Vagina (tissue), 2 donors: ENCODE results near the gene GHR.

Source experiments
- CTCF ChIP-seq, 3 experiments: fragments of 450-650 bp in 2 of 3; fragments of 200-600 bp in 1 of 3; sonication (generic) in 1 of 3; IDR thresholded peaks; one replicate each; pipeline ENCODE4 v1.5.1; 2017 to 2019; ENCODE audit warnings: antibody characterized with exemption in 3 of 3, mild to moderate bottlenecking in 2 of 3, moderate library complexity in 2 of 3
- POLR2A ChIP-seq, 2 donors: fragments of 450-650 bp; IDR thresholded peaks; one replicate each; pipeline ENCODE4 v1.6.1; 2017; ENCODE audit warnings: antibody characterized with exemption in 2 of 2, mild to moderate bottlenecking in 2 of 2, moderate library complexity in 2 of 2
- POLR2AphosphoS5 ChIP-seq, 2 donors: sonication (generic); formaldehyde crosslinking; IDR thresholded peaks; one replicate each; pipeline ENCODE4 v1.9.0; 2017; ENCODE audit warnings: antibody characterized with exemption in 2 of 2, mild to moderate bottlenecking in 2 of 2, low read depth in 1 of 2; ENCODE audit not compliant: insufficient read depth in 1 of 2

DNA sequence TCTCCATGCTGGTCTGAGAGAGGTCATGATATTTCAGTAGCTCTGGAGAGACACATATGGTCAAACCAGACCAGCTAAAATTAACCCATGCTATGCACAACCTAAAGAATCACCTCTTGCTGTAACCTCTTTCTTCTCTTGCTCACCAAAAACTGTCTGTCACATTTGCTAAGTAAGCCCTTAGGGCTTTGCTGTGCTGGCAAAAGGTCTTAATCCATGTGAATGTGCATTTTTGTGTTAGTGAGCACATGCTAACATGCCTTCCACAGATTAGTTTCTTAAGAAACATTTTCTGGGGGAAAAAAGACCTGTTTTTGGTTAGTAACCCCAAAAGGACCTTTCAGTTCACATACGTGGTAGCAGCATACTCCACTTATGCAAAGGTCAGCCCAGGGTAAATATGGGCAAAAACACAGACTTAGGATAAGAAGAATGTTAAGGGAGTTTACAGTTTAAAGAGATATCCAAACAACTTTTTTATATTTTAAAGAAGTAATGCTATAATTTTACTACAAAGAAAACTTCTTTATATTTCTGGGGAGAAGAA, 209.2 kb downstream of the GHR start:
- TF ChIP-seq POLR2AphosphoS5 (IDR thresholded peaks at IDR 0.05; ENCODE audit: insufficient read depth in 1 of 2, low read depth in 1 of 2) (no peak), POLR2A (IDR thresholded peaks at IDR 0.05) (no peak), CTCF (IDR thresholded peaks at IDR 0.05) (no peak)
